Glutamatergic neuron (in vitro differentiated cells): Measurements from ENCODE around the gene LRRC8C. TPM values are rescaled to one million over a fixed set of nuclear protein-coding genes. Genes with fewer than 3 reads are reported as not detected.

Experiments
- DNase-seq: peaks from one replicate; pipeline ENCODE4 v3.0.0; 2022
- H3K27ac Mint-ChIP-seq: one replicate; pipeline ENCODE4 v1.8.0; 2020; ENCODE audit warnings: mild to moderate bottlenecking, mixed read lengths, inconsistent platforms; ENCODE audit not compliant: unreplicated experiment
- H3K27me3 Mint-ChIP-seq: one replicate; pipeline ENCODE4 v1.8.0; 2020; ENCODE audit warnings: mild to moderate bottlenecking, moderate library complexity, mixed read lengths, inconsistent platforms; ENCODE audit not compliant: unreplicated experiment
- H3K36me3 Mint-ChIP-seq: one replicate; pipeline ENCODE4 v1.8.0; 2020; ENCODE audit warnings: mild to moderate bottlenecking, mixed read lengths, inconsistent platforms; ENCODE audit not compliant: unreplicated experiment
- H3K4me1 Mint-ChIP-seq: one replicate; pipeline ENCODE4 v1.8.0; 2020; ENCODE audit warnings: mild to moderate bottlenecking, low read depth, mixed read lengths, inconsistent platforms; ENCODE audit not compliant: unreplicated experiment
- H3K4me3 Mint-ChIP-seq: one replicate; pipeline ENCODE4 v1.8.0; 2020; ENCODE audit warnings: mild to moderate bottlenecking, mixed read lengths, inconsistent platforms; ENCODE audit not compliant: unreplicated experiment
- H3K9me3 Mint-ChIP-seq: one replicate; pipeline ENCODE4 v1.8.0; 2020; ENCODE audit warnings: mild to moderate bottlenecking, moderate library complexity, mixed read lengths, inconsistent platforms; ENCODE audit not compliant: unreplicated experiment
- CTCF ChIP-seq: fragments of 200-600 bp; sonication (generic); IDR thresholded peaks from one replicate; pipeline ENCODE4 v1.5.0; 2021; ENCODE audit not compliant: partially characterized antibody, unreplicated experiment
- total RNA-seq: library from RNA; stranded (reverse); fragmentation: NEBNext Ultra II Directional; extraction: Animal tissue kit (Norgen Biotek cat#: 25700); gene quantifications from one replicate; pipeline ENCODE4 v1.2.1, GENCODE V29; 2021; ENCODE audit not compliant: unreplicated experiment

The LRRC8C gene
- total RNA-seq, 1 donor from 2014 or later: 2.6 TPM

GRCh38 chr1:89616844-89617627, 15.9 kb upstream of the LRRC8C start:
- H3K4me1 Mint-ChIP-seq: no peaks in the 10 kb centered on the region
- H3K4me3 Mint-ChIP-seq: no peak overlapping the region
- H3K27me3 Mint-ChIP-seq: no peaks in the 10 kb centered on the region
- peaks cover 4% of the 10 kb centered on the region for H3K9me3 Mint-ChIP-seq
- H3K27ac Mint-ChIP-seq: no peak overlapping the region
- H3K36me3 Mint-ChIP-seq: no peaks in the 10 kb centered on the region
- no peak for DNase-seq
- TF ChIP-seq CTCF: no peak

- H3K36me3 Mint-ChIP-seq: no peaks in the 10 kb centered on the region
Observed at GRCh38 chr1:89620664-89621063, 12.3 kb upstream of the LRRC8C start.

GRCh38 chr1:89622895-89623294, 10.0 kb upstream of the LRRC8C start:
- Mint-ChIP-seq H3K4me1 (no peaks in the 10 kb centered on the region), H3K4me3 (no peak overlapping the region), H3K27me3 (no peaks in the 10 kb centered on the region), H3K9me3 (peaks cover 2% of the 10 kb centered on the region), H3K36me3 (no peaks in the 10 kb centered on the region), H3K27ac (no peak overlapping the region)
- no peak for DNase-seq
- no peak for TF ChIP-seq CTCF

More at GRCh38 chr1:89620664-89621063, 12.3 kb upstream of the LRRC8C start:
- no peak for DNase-seq
- no peaks in the 10 kb centered on the region for H3K27me3 Mint-ChIP-seq
- H3K4me3 Mint-ChIP-seq: no peak overlapping the region
- H3K4me1 Mint-ChIP-seq: no peaks in the 10 kb centered on the region
- no peak overlapping the region for H3K27ac Mint-ChIP-seq
- no peak for TF ChIP-seq CTCF
- peaks cover 2% of the 10 kb centered on the region for H3K9me3 Mint-ChIP-seq

- Mint-ChIP-seq H3K27me3 (peaks cover 2% of the 10 kb centered on the region), H3K9me3 (no peaks in the 10 kb centered on the region), H3K4me3 (no peak overlapping the region), H3K4me1 (peaks cover 4% of the 10 kb centered on the region), H3K27ac (no peak overlapping the region), H3K36me3 (no peaks in the 10 kb centered on the region)
- DNase-seq: no peak
- TF ChIP-seq CTCF: no peak
Observed at GRCh38 chr1:89624314-89624713, 8.6 kb upstream of the LRRC8C start.

- Mint-ChIP-seq H3K4me3 (no peak overlapping the region), H3K36me3 (no peaks in the 10 kb centered on the region), H3K27ac (no peak overlapping the region), H3K4me1 (peaks cover 4% of the 10 kb centered on the region), H3K9me3 (no peaks in the 10 kb centered on the region), H3K27me3 (peaks cover 2% of the 10 kb centered on the region)
- DNase-seq: no peak
- TF ChIP-seq CTCF: no peak
Observed at GRCh38 chr1:89624715-89625323, 8.1 kb upstream of the LRRC8C start.
